CD4-positive, CD25-positive, alpha-beta regulatory T cell (primary cell): ENCODE results near the gene PHKA1. TPM values are rescaled to one million over a fixed set of nuclear protein-coding genes. Genes with fewer than 3 reads are reported as not detected.

Experiments used
- ATAC-seq, 2 donors: fragments of 150-1000 bp; cut with Tn5 transposase; one replicate each; pipeline ENCODE4 v1.10.0; 2021; ENCODE audit warnings: low read depth in 2 of 2, moderate number of reproducible peaks in 2 of 2, moderate library complexity in 1 of 2
- DNase-seq, 3 donors: peaks; one replicate each; pipeline versions ENCODE4 v3.0.0 to v3.0.0-alpha.2; 2012 to 2022; ENCODE audit warnings: mixed read lengths in 1 of 3
- H3K27ac ChIP-seq: one replicate; pipeline ENCODE4 v1.7.0; 2013; ENCODE audit warnings: mild to moderate bottlenecking, low read length; ENCODE audit not compliant: insufficient read depth, poor library complexity, severe bottlenecking
- H3K27me3 ChIP-seq: one replicate; pipeline ENCODE4 v1.7.0; 2013; ENCODE audit warnings: low read length; ENCODE audit not compliant: control insufficient read depth, insufficient read depth
- H3K36me3 ChIP-seq: one replicate; pipeline ENCODE4 v1.7.0; 2013; ENCODE audit warnings: mild to moderate bottlenecking, low read length, moderate library complexity; ENCODE audit not compliant: control insufficient read depth, insufficient read depth
- H3K4me1 ChIP-seq: 2 replicates; pipeline ENCODE4 v1.7.0; 2013; ENCODE audit warnings: mild to moderate bottlenecking, low read length; ENCODE audit not compliant: insufficient read depth, control insufficient read depth, poor library complexity, severe bottlenecking
- H3K4me3 ChIP-seq: one replicate; pipeline ENCODE4 v1.7.0; 2013; ENCODE audit warnings: low read depth, mild to moderate bottlenecking, low read length, moderate library complexity
- H3K9me3 ChIP-seq, 2 experiments: 1 replicate in 1 of 2; 2 replicates in 1 of 2; pipeline ENCODE4 v1.7.0; 2013; ENCODE audit warnings: low read length in 2 of 2, mild to moderate bottlenecking in 1 of 2, moderate library complexity in 1 of 2; ENCODE audit not compliant: control insufficient read depth in 2 of 2
- H3K27ac Mint-ChIP-seq, 3 donors: one replicate each; pipeline ENCODE4 v1.8.0; 2020 to 2022; ENCODE audit warnings: mild to moderate bottlenecking in 3 of 3, mixed read lengths in 3 of 3, moderate library complexity in 2 of 3
- H3K27me3 Mint-ChIP-seq: one replicate; pipeline ENCODE4 v1.8.0; 2022; ENCODE audit warnings: mild to moderate bottlenecking, mixed read lengths
- H3K36me3 Mint-ChIP-seq: one replicate; pipeline ENCODE4 v1.8.0; 2020; ENCODE audit warnings: mixed read lengths
- H3K4me1 Mint-ChIP-seq, 4 donors: one replicate each; pipeline ENCODE4 v1.8.0; 2020 to 2022; ENCODE audit warnings: mixed read lengths in 4 of 4, mild to moderate bottlenecking in 1 of 4
- H3K4me3 Mint-ChIP-seq, 4 donors: one replicate each; pipeline ENCODE4 v1.8.0; 2020 to 2022; ENCODE audit warnings: mild to moderate bottlenecking in 4 of 4, mixed read lengths in 4 of 4, moderate library complexity in 3 of 4
- H3K9me3 Mint-ChIP-seq, 7 donors: one replicate each; pipeline ENCODE4 v1.8.0; 2020 to 2022; ENCODE audit warnings: mixed read lengths in 7 of 7, mild to moderate bottlenecking in 3 of 7, moderate library complexity in 2 of 7
- polyA plus RNA-seq, 4 donors: library from polyadenylated mRNA; unstranded; fragments of 300-500 nt; fragmentation: Illumina TruSeq; gene quantifications; one replicate each; pipeline ENCODE4 v1.2.3, GENCODE V29; 2021
- total RNA-seq: library from RNA; stranded (reverse); gene quantifications from one replicate; pipeline ENCODE4 v1.2.3, GENCODE V29; 2022

The PHKA1 gene
- total and polyA plus RNA-seq, 5 donors from 2014 or later, result 0.08 to 0.30 TPM; not detected in 3

GRCh38 chrX:72663737-72664136 is 50.4 kb downstream of the PHKA1 start:
- Histone ChIP-seq H3K9me3 (no peaks in the 10 kb centered on the region), H3K4me1 (no peaks in the 10 kb centered on the region), H3K36me3 (no peaks in the 10 kb centered on the region), H3K27me3 (peaks cover 2% of the 10 kb centered on the region), H3K27ac (no peak overlapping the region), H3K4me3 (no peak overlapping the region)
- Mint-ChIP-seq H3K27ac (no peak overlapping the region), H3K36me3 (no peaks in the 10 kb centered on the region), H3K9me3 (peaks cover 0 to 4% (median 0%) of the 10 kb centered on the region in 7 donors), H3K4me3 (no peak overlapping the region), H3K4me1 (peaks cover 0 to 10% (median 2%) of the 10 kb centered on the region in 4 donors), H3K27me3 (peaks cover 4% of the 10 kb centered on the region)
- ATAC-seq, result no peak
- peak in 1 of 3 donors; percentile 10 for DNase-seq

- Histone ChIP-seq H3K27me3 (peaks cover 2% of the 10 kb centered on the region), H3K27ac (no peak overlapping the region), H3K4me3 (no peak overlapping the region), H3K4me1 (no peaks in the 10 kb centered on the region), H3K9me3 (no peaks in the 10 kb centered on the region), H3K36me3 (no peaks in the 10 kb centered on the region)
- Mint-ChIP-seq H3K9me3 (peaks cover 0 to 4% (median 0%) of the 10 kb centered on the region in 7 donors), H3K36me3 (no peaks in the 10 kb centered on the region), H3K4me1 (peaks cover 0 to 10% (median 2%) of the 10 kb centered on the region in 4 donors), H3K4me3 (no peak overlapping the region), H3K27ac (no peak overlapping the region), H3K27me3 (peaks cover 4% of the 10 kb centered on the region)
- ATAC-seq (no peak), DNase-seq (no peak)
These were observed 51.9 kb downstream of the PHKA1 start for GRCh38 chrX:72662020-72662747.

- H3K4me3 ChIP-seq, result no peak overlapping the region
- Mint-ChIP-seq H3K4me3 (no peak overlapping the region), H3K27me3 (peaks cover 4% of the 10 kb centered on the region), H3K9me3 (peaks cover 0 to 4% (median 0%) of the 10 kb centered on the region in 7 donors), H3K27ac (no peak overlapping the region), H3K36me3 (no peaks in the 10 kb centered on the region), H3K4me1 (peaks cover 0 to 10% (median 2%) of the 10 kb centered on the region in 4 donors)
- no peak overlapping the region for H3K27ac ChIP-seq
- H3K9me3 ChIP-seq, result no peaks in the 10 kb centered on the region
- no peaks in the 10 kb centered on the region for H3K36me3 ChIP-seq
- ATAC-seq (no peak), DNase-seq (no peak)
- no peaks in the 10 kb centered on the region for H3K4me1 ChIP-seq
- H3K27me3 ChIP-seq, result peaks cover 2% of the 10 kb centered on the region
These were observed 54.4 kb downstream of the PHKA1 start for GRCh38 chrX:72659723-72660122.

GRCh38 chrX:72652082-72652481 is 62.0 kb downstream of the PHKA1 start:
- Mint-ChIP-seq H3K4me3 (no peak overlapping the region), H3K36me3 (no peaks in the 10 kb centered on the region), H3K27ac (no peak overlapping the region), H3K27me3 (no peaks in the 10 kb centered on the region), H3K9me3 (no peaks in the 10 kb centered on the region), H3K4me1 (no peaks in the 10 kb centered on the region)
- no peaks in the 10 kb centered on the region for H3K9me3 ChIP-seq
- H3K4me1 ChIP-seq, result no peaks in the 10 kb centered on the region
- H3K27ac ChIP-seq, result no peak overlapping the region
- H3K36me3 ChIP-seq, result no peaks in the 10 kb centered on the region
- DNase-seq (no peak), ATAC-seq (no peak)
- H3K27me3 ChIP-seq, result no peaks in the 10 kb centered on the region
- H3K4me3 ChIP-seq, result no peak overlapping the region

GRCh38 chrX:72644946-72645345 is 69.2 kb downstream of the PHKA1 start:
- H3K36me3 ChIP-seq, result no peaks in the 10 kb centered on the region
- no peaks in the 10 kb centered on the region for H3K9me3 ChIP-seq
- no peak for DNase-seq
- H3K4me3 ChIP-seq, result no peak overlapping the region
- no peak overlapping the region for H3K27ac Mint-ChIP-seq
- ATAC-seq, result no peak
- no peaks in the 10 kb centered on the region for H3K36me3 Mint-ChIP-seq
- no peak overlapping the region for H3K4me3 Mint-ChIP-seq
- H3K27me3 Mint-ChIP-seq, result no peaks in the 10 kb centered on the region
- no peaks in the 10 kb centered on the region for H3K4me1 Mint-ChIP-seq
- H3K9me3 Mint-ChIP-seq, result no peaks in the 10 kb centered on the region
- no peaks in the 10 kb centered on the region for H3K4me1 ChIP-seq
- no peak overlapping the region for H3K27ac ChIP-seq
- H3K27me3 ChIP-seq, result no peaks in the 10 kb centered on the region

- H3K27me3 ChIP-seq, result no peaks in the 10 kb centered on the region
- DNase-seq, result no peak
- H3K4me1 ChIP-seq, result no peaks in the 10 kb centered on the region
- H3K36me3 ChIP-seq, result no peaks in the 10 kb centered on the region
- H3K4me1 Mint-ChIP-seq, result no peaks in the 10 kb centered on the region
- H3K4me3 Mint-ChIP-seq, result no peak overlapping the region
- H3K9me3 ChIP-seq, result no peaks in the 10 kb centered on the region
- no peak overlapping the region for H3K27ac ChIP-seq
- no peak overlapping the region for H3K4me3 ChIP-seq
- H3K36me3 Mint-ChIP-seq, result no peaks in the 10 kb centered on the region
- ATAC-seq, result no peak
- peaks cover 4% of the 10 kb centered on the region for H3K27me3 Mint-ChIP-seq
- H3K9me3 Mint-ChIP-seq, result no peaks in the 10 kb centered on the region
- no peak overlapping the region for H3K27ac Mint-ChIP-seq
These were observed 72.5 kb downstream of the PHKA1 start for GRCh38 chrX:72641611-72642010.

- H3K27me3 ChIP-seq, result no peaks in the 10 kb centered on the region
- ATAC-seq (no peak), DNase-seq (no peak)
- Mint-ChIP-seq H3K4me3 (no peak overlapping the region), H3K27me3 (peaks cover 4% of the 10 kb centered on the region), H3K36me3 (no peaks in the 10 kb centered on the region), H3K27ac (no peak overlapping the region), H3K9me3 (no peaks in the 10 kb centered on the region), H3K4me1 (no peaks in the 10 kb centered on the region)
- no peak overlapping the region for H3K4me3 ChIP-seq
- H3K36me3 ChIP-seq, result no peaks in the 10 kb centered on the region
- H3K27ac ChIP-seq, result no peak overlapping the region
- no peaks in the 10 kb centered on the region for H3K4me1 ChIP-seq
- H3K9me3 ChIP-seq, result no peaks in the 10 kb centered on the region
These were observed 78.2 kb downstream of the PHKA1 start for GRCh38 chrX:72635930-72636329.

- Histone ChIP-seq H3K4me1 (no peaks in the 10 kb centered on the region), H3K36me3 (no peaks in the 10 kb centered on the region), H3K4me3 (no peak overlapping the region), H3K9me3 (no peaks in the 10 kb centered on the region), H3K27me3 (no peaks in the 10 kb centered on the region), H3K27ac (no peak overlapping the region)
- Mint-ChIP-seq H3K27me3 (peaks cover 8% of the 10 kb centered on the region), H3K27ac (no peak overlapping the region), H3K36me3 (no peaks in the 10 kb centered on the region), H3K9me3 (no peaks in the 10 kb centered on the region), H3K4me3 (no peak overlapping the region), H3K4me1 (no peaks in the 10 kb centered on the region)
- ATAC-seq (no peak), DNase-seq (no peak)
These were observed 79.8 kb downstream of the PHKA1 start for GRCh38 chrX:72634331-72634730.
